IPS DF 19.7 (cell line): ENCODE results near the gene FN1.
A peak's percentile ranks its signal among the peaks of the same experiment; 100 is the strongest.
"Not testable (repeated sequence)": the region's sequence is repeated elsewhere in the genome, so short reads cannot be mapped to it uniquely, and the experiment has no call there.

Experiments used
- DNase-seq: peaks from one replicate; pipeline ENCODE4 v3.0.0-alpha.2; 2013; ENCODE audit warnings: low read depth, low spot score

Gene FN1

DNA sequence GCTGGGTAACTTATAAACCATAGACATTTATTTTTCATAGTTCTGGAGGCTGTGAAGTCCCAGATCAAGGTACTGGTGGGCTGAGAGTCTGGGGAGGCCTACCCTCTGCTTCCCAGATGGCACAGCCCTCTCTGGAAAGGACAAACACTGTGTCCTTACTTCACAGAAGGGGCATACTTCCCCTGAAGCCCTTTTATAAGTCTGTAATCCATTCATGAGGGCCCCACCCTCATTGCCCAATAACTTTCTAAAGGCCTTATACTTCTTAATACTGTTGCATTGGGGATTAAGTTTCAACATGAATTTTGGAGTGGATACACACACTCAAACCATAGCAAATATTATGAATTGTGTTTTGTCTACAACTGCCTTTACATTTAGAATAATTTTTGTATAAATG, 88.0 kb downstream of the FN1 start:
- no peak for DNase-seq

DNA sequence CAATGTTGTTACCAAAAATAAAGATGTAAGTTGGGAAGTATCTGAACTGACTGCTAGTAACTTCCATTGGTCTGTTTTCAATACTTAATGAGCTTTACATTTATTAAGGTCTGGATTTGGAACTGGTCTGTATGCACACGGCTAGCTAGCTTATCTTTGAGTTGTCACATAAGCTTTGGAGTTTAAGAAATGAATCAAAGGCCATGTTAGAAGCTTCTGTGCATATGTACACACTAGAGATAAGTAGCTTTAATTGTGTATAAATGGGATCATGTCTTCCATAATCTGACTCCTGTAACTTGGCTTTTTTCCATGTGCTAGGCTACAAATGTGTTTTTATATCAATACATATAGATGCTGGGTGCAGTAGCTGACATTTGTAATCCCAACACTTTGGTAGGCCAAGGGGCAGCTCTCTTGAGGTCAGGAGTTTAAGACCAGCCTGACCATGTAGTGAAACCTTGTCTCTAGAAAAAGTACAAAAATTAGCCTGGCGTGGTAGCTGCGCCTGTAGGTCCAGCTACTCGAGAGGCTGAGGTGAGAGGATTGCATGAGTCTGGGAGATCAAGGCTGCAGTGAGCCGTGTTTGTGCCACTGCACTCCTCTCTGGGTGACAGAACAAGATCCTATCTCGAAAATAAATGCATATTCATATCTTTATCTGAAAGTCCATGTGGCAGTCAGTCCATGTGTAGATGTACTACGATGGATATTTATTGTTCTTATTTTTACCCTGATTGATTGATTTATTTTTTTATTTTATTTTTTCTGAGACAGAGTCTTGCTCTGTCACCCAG, 96.8 kb downstream of the FN1 start:
- DNase-seq, result no peak

DNA sequence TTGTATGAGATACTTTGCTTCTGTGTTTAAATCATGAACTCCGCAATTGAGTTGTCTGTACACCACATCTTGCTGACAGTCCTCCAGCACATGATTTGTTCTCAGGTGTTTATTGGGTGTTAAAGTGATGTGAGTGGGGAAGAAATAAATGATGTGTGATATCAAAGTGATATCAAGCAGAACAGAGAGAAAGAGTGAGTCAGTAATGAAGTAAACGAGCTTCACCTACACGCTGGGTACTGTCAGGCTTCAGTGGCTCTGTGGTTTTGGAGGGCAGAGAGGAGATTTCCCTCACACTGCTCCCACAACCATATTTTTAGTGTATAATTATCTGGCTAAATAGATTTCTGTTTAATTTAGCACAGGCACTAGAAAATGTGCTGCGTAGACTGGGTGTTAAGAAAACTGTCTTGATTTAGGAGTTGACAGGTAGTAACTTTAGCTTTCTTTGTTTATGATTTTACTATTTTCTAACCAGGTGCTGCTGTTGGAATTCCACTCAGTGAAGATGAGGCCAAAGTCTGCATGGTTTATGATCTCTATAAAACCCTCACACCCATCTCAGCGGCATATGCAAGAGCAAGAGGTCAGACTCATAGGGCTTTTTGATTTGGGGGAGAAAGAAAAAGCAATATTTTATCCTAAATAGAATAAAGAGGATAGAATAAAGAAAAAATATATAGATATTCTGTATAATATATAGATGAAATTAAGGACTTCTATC, 102.8 kb downstream of the FN1 start:
- no peak for DNase-seq

DNA sequence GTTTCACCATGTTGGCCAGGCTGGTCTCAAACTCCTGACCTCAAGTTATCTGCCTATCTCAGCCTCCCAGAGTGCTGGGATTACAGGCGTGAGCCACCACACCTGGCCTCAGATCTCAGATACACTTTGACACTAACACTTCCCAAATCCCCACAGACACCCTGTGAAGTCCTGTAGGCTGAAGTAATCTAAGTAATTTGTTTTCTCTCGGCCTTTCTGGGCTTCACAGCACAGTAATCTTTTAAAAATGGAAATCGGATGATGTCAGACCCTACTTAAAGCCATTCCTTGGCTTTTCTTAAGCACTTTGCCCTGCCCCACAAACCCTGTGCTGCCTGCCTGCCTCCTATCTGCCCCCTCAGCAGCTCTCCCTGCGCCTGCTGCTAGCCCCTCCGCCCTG, 107.8 kb downstream of the FN1 start:
- DNase-seq, result no peak

DNA sequence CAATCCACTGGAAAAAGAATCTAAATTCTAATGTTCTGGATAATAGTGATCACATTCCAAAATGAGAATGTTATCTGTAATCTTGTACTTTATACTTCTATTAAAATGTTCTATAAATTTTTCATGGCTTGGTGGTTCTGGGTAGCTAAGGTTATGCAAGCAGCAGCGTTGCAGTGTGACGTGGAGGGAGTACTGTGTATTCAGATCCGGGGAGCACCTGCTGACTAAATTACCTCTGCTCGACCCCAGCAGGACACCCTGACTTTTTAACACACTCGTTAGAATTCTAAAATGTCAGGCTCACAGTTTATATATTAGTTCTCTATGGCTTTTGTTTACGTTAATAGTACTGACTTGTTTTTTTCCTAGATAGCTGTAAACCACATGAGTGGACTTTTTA, 111.1 kb downstream of the FN1 start:
- DNase-seq, result no peak

DNA sequence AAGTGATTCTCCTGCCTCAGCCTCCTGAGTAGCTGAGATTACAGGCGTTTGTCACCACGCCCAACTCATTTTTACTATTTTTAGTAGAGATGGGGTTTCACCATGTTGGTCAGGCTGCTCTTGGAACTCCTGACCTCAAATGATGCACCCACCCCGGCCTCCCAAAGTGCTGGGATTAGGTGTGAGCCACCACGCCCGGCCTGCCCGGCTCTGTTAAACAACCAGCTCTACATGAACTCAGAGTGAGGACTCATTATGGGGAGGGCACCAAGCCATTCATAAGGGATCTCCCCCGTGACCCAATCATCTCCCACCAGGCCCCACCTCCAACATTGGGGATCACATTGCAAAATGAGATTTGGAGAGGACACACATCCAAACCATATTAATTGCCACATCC, 115.2 kb downstream of the FN1 start:
- DNase-seq, result no peak

DNA sequence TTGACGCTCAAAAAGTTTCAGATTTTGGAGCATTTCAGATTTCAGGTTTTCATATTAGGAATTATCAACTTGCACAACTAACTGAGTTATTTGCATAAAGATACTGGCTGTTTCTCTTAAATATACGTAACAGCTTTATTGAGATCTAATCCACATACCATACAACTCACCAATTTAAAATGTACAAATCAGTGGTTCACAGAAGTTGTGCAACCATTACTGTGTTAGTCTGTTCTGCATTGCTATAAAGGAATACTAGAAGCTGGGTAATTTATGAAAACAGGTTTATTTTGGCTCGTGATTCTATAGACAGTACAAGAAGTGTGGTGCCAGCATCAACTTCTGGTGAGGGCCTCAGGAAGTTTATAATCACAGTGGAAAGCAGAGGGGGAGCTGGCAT, 115.8 kb downstream of the FN1 start:
- DNase-seq, result no peak

DNA sequence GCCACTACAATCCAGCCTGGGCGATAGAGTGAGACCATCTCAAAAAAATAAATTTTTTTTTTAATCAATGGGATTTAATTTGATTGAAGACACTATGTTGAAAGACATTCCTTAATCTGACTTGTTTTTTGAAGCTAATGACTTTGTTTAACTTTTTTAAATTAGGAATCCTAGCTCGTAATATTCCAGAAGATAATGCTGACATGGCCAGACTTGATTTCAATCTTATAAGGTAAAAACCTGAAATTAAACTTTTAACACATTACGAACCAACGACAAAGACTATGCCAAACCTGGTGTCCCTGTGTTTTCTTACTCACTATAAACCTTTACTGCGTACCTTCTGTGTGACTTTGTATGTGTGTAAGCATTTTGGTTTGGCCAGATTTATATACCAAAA, 116.4 kb downstream of the FN1 start:
- DNase-seq, result no peak

DNA sequence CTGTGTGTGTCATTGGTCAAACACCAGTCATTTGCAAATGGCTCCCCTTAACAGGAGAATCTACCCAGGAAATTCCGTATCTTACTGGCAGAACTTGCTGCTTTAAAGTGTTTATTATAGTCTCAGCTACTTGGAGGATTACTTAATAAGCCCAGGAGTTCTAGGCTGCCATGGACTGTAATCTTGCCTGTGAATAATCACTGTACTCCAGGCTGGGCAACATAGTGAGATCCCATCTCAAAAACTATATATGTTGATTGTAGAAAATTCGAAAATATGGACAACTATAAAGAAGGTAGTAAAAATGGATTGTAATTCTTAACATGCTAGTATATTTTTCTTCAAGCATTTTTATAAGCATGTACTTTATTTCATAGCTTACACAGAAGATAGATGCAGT, 119.5 kb downstream of the FN1 start:
- no peak for DNase-seq

DNA sequence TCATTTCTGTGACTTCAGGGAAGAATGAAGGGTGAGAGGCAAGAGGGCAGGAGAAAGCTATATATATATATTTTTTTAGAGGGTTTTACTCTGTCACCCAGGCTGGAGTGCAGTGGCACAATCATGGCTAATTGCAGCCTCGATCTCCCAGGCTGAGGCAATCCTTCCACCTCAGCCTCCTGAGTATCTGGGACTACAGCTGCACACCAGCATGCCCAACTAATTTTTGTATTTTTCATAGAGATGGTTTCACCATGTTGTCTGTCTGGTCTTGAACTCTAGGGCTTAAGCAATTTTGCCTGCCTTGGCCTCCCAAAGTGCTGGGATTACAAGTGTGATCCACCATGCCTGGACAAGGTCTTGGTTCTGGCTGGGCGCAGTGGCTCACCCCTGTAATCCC, 120.6 kb downstream of the FN1 start:
- no peak for DNase-seq

DNA sequence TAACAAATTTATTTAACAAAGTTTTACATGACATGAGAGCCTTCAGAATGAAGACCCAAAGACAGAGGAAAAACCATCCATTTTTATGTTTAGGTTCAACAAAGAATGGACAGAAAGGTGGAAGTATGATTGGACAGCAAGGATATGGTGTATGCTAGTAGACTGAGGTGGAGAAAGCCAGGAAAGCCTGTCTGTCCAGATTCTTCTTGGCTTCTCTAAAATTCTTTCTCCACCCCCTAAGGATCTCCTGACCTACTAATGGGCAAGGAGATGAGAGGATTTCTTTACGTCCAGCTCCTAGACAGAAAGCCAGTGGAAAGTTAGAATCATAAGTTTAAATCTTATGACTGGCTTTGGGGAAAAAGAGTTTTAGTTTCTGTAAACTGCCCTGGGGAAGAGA, 121.0 kb downstream of the FN1 start:
- no peak for DNase-seq

DNA sequence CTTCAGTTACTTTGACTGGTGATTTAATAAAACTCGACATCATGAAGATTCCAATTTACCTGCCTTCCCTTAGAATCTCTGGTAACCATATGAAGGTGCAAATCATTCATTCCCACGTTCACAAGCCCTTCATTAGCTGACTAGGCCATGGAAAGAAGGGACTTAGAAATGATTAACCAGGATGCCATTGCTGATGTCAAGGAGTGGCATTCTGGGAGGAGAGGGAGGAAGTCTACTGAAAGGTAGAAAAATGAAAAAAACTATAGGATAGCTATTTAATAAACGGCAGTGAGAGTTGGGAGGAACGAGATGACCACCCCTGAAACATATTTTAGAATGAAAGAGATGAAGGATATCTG, 122.6 kb downstream of the FN1 start:
- no peak for DNase-seq

DNA sequence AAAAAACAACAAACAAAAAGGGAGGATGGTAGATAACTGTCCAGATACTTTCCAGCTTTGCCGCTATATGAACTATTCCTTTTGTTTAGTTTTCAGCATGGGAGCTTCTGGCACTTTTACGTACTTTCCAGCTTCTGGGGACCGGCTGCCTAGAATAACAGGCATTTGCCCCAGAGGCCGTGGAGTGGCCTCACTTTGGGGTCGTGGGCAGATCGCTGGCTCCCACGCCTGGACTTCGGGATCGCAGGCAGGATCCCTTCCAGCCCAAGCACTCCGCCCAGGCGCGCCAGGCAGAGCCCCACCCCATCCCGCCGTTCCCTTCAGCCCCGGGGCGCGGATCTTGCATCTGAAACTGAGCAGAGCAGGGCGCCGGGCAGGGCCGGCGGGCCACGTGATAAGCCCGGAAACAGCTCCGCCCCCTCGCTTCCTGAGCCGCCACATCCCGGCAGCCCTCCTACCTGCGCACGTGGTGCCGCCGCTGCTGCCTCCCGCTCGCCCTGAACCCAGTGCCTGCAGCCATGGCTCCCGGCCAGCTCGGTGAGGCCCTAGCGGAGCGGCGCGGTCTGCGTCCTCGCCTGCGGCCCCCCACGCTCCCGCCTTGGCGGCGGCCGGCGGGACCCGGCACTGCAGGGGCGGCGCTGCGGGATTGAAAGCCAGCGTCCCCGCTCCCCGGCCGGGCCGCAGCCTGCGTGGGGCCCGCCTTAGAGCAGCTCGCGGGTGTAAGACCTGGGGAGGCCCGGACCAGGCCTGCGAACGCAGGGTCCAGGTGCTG, 124.1 kb downstream of the FN1 start, which contains the start of gene ATIC:
Gene ATIC, plus strand, starts transcription at position 435 of the 772 bp plus-strand sequence. Its CDS starts 84 bp downstream, at position 519.
- DNase-seq, result peak; percentile 74

DNA sequence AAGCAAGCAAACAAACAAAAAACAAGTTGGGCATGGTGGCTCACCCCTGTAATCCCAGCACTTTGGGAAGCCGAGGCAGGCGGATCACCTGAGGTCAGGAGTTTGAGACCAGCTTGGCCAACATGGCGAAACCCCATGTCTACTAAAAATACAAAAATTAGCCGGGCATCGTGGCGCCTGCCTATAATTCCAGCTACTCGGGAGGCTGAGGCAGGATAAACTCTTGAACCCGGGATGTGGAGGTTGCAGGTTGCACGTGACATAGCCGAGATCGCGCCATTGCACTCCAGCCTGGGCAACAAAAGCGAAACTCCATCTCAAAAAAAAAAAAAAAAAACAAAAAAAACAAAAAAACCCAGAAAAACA, 124.6 kb downstream of the FN1 start:
- not testable (repeated sequence) for DNase-seq
